ELR (cell line): Measurements from ENCODE around the gene NAIF1.
A peak's percentile ranks its signal among the peaks of the same experiment; 100 is the strongest.
"Not testable (repeated sequence)": the region's sequence is repeated elsewhere in the genome, so short reads cannot be mapped to it uniquely, and the experiment has no call there.

Experiments used
- DNase-seq: peaks from one replicate; pipeline ENCODE4 v3.0.0-alpha.2; 2015; ENCODE audit warnings: low read depth

Gene NAIF1

GRCh38 chr9:128057724-128058409 is 9.3 kb downstream of the NAIF1 start:
- DNase-seq = no peak

GRCh38 chr9:128056887-128057723 is 10.0 kb downstream of the NAIF1 start:
- no peak for DNase-seq

GRCh38 chr9:128056086-128056485 is 11.0 kb downstream of the NAIF1 start:
- DNase-seq = no peak

GRCh38 chr9:128055344-128056040 is 11.6 kb downstream of the NAIF1 start:
- no peak for DNase-seq

- DNase-seq = no peak
These were observed 13.0 kb downstream of the NAIF1 start for GRCh38 chr9:128054087-128054486.

- no peak for DNase-seq
These were observed 13.6 kb downstream of the NAIF1 start for GRCh38 chr9:128053560-128053959.

- no peak for DNase-seq
These were observed 15.0 kb downstream of the NAIF1 start for GRCh38 chr9:128051932-128052709.

- DNase-seq = no peak
These were observed 17.3 kb downstream of the NAIF1 start for GRCh38 chr9:128049843-128050242.

- DNase-seq = peak; percentile 18
These were observed 18.5 kb downstream of the NAIF1 start for GRCh38 chr9:128048663-128049062.

GRCh38 chr9:128047231-128047630 is 19.9 kb downstream of the NAIF1 start:
- DNase-seq = no peak

GRCh38 chr9:128045831-128046230 is 21.3 kb downstream of the NAIF1 start:
- no peak for DNase-seq

- not testable (repeated sequence) for DNase-seq
These were observed 21.7 kb downstream of the NAIF1 start for GRCh38 chr9:128045409-128045808.

- DNase-seq = no peak
These were observed 23.7 kb downstream of the NAIF1 start for GRCh38 chr9:128043467-128043868.

- DNase-seq = no peak
These were observed 25.1 kb downstream of the NAIF1 start for GRCh38 chr9:128042043-128042442.

GRCh38 chr9:128040783-128041182 is 26.3 kb downstream of the NAIF1 start:
- not testable (repeated sequence) for DNase-seq

- not testable (repeated sequence) for DNase-seq
These were observed 30.6 kb downstream of the NAIF1 start for GRCh38 chr9:128036522-128036921.

GRCh38 chr9:128034821-128035652 is 32.1 kb downstream of the NAIF1 start:
- DNase-seq = peak; percentile 87

GRCh38 chr9:128033609-128034008 is 33.5 kb downstream of the NAIF1 start:
- DNase-seq = no peak

- DNase-seq = no peak
These were observed 39.4 kb downstream of the NAIF1 start for GRCh38 chr9:128027705-128028104.

GRCh38 chr9:128026773-128027541 is 40.2 kb downstream of the NAIF1 start:
- peak; percentile 29 for DNase-seq
